ENCODE results near the gene EPHB2.
A peak's percentile ranks its signal among the peaks of the same experiment; 100 is the strongest.

Gene EPHB2

GRCh38 chr1:22865736-22866135, 155.1 kb downstream of the EPHB2 start:
- DNase-seq = no peak

- DNase-seq = no peak
Measured at GRCh38 chr1:22866868-22867267, 156.2 kb downstream of the EPHB2 start.

GRCh38 chr1:22868331-22868730, 157.7 kb downstream of the EPHB2 start:
- DNase-seq = no peak

- no peak for DNase-seq
Measured at GRCh38 chr1:22869325-22869724, 158.7 kb downstream of the EPHB2 start.

- DNase-seq = no peak
Measured at GRCh38 chr1:22870201-22870871, 159.7 kb downstream of the EPHB2 start.

- no peak for DNase-seq
Measured at GRCh38 chr1:22872981-22873664, 162.5 kb downstream of the EPHB2 start.

- no peak for DNase-seq
Measured at GRCh38 chr1:22874785-22875184, 164.1 kb downstream of the EPHB2 start.

- no peak for DNase-seq
Measured at GRCh38 chr1:22875241-22875640, 164.6 kb downstream of the EPHB2 start.

GRCh38 chr1:22875841-22876240, 165.2 kb downstream of the EPHB2 start:
- DNase-seq = no peak

- DNase-seq = no peak
Measured at GRCh38 chr1:22876359-22877111, 165.9 kb downstream of the EPHB2 start.

- no peak for DNase-seq
Measured at GRCh38 chr1:22877112-22877915, 166.7 kb downstream of the EPHB2 start.

GRCh38 chr1:22877980-22878379, 167.3 kb downstream of the EPHB2 start:
- no peak for DNase-seq

- DNase-seq = no peak
Measured at GRCh38 chr1:22878626-22879025, 168.0 kb downstream of the EPHB2 start.

- DNase-seq = no peak
Measured at GRCh38 chr1:22879445-22879844, 168.8 kb downstream of the EPHB2 start.

- DNase-seq = no peak
Measured at GRCh38 chr1:22880174-22880601, 169.5 kb downstream of the EPHB2 start.

GRCh38 chr1:22883406-22883805, 172.8 kb downstream of the EPHB2 start:
- no peak for DNase-seq

GRCh38 chr1:22884806-22885530, 174.3 kb downstream of the EPHB2 start:
- DNase-seq = peak; percentile 25

GRCh38 chr1:22886211-22886610, 175.6 kb downstream of the EPHB2 start:
- no peak for DNase-seq

- no peak for DNase-seq
Measured at GRCh38 chr1:22887491-22887890, 176.9 kb downstream of the EPHB2 start.

- DNase-seq = no peak
Measured at GRCh38 chr1:22888320-22889075, 177.9 kb downstream of the EPHB2 start.

GRCh38 chr1:22889213-22889827, 178.7 kb downstream of the EPHB2 start:
- DNase-seq = peak; percentile 25
